Measurements from ENCODE around the gene B9D1.

B9D1 gene

DNA sequence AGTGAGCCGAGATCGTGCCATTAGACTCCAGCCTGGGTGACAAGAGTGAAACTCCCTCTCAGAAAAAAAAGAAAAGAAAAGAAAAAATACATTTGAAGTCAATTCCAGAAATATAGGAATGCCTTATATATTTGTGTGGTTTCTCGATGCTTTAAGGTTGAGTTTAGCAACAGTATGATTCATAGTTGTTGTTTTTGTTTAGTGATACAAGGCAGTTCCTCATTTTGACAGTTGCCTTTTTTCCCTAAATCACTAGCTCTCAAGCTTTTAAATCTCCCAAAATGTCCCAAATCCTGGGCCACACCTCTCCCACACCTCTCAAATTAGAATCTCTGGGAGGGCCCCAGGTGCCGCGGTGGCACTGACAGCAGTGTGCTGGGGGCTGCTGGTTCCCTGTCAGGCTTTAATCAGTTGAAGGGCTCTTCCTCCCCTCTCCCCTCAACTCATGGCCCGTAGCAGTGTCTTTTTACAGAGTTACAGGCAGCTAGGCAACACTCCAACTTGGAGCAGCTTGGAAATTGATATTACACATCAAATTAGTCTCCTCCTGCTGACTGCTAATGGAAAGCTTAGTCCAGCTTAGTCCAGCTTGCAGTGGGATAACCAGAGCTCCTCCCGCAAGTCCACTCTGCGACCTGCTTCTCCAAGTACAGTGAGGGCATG lies 66.9 kb downstream of the B9D1 start:
- POLR2A ChIA-PET: no interaction called here
- CTCF ChIA-PET: interaction anchor here (1.5 kb wide), 1 partner anchor 467 kb away, joined by 3 read pairs; no protein-coding TSS in a partner anchor
- no peak for DNase-seq (ENCODE audit: low read depth, low spot score)

DNA sequence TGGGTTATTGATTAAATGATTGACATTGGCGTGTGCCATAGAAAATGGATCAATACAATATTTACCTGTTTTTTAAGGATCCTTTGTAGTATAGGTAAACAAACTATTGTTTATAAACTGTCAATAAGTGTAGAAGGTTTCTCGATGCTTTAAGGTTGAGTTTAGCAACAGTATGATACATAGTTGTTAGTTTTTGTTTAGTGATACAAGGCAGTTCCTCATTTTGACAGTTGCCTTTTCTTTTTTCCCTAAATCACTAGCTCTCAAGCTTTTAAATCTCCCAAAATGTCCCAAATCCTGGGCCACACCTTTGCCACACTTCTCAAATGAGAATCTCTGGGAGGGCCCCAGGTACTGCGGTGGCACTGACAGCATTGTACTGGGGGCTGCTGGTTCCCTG lies 68.1 kb downstream of the B9D1 start:
- DNase-seq (ENCODE audit: low read depth, low spot score): no peak
- TF ChIP-seq, protein P1, sequence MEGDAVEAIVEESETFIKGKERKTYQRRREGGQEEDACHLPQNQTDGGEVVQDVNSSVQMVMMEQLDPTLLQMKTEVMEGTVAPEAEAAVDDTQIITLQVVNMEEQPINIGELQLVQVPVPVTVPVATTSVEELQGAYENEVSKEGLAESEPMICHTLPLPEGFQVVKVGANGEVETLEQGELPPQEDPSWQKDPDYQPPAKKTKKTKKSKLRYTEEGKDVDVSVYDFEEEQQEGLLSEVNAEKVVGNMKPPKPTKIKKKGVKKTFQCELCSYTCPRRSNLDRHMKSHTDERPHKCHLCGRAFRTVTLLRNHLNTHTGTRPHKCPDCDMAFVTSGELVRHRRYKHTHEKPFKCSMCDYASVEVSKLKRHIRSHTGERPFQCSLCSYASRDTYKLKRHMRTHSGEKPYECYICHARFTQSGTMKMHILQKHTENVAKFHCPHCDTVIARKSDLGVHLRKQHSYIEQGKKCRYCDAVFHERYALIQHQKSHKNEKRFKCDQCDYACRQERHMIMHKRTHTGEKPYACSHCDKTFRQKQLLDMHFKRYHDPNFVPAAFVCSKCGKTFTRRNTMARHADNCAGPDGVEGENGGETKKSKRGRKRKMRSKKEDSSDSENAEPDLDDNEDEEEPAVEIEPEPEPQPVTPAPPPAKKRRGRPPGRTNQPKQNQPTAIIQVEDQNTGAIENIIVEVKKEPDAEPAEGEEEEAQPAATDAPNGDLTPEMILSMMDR (IDR thresholded peaks at IDR 0.05; ENCODE audit: insufficient read depth, low read length, missing control alignments): no peak
- ChIA-PET POLR2A (no interaction called here), CTCF (interaction anchor here (1.5 kb wide), 1 partner anchor 468 kb away, joined by 3 read pairs; no protein-coding TSS in a partner anchor)
- H3K4me3 ChIP-seq (ENCODE audit: low read depth, low read length): no peak overlapping the region

More for the DNA sequence above, 66.9 kb downstream of the B9D1 start:
- no peak overlapping the region for H3K4me3 ChIP-seq (ENCODE audit: low read depth, low read length)
- TF ChIP-seq, protein P1 (IDR thresholded peaks at IDR 0.05; ENCODE audit: insufficient read depth, low read length, missing control alignments): no peak
